ENCODE measurements around the gene ADAP1.
"Not testable (repeated sequence)": the region's sequence is repeated elsewhere in the genome, so short reads cannot be mapped to it uniquely, and the experiment has no call there.

Gene ADAP1

GRCh38 chr7:954330-955238 lies at the start of gene ADAP1:
Gene ADAP1 (minus strand): TSS chr7:954680. CDS start chr7:954477, 203 bp downstream.
- DNase-seq (ENCODE audit: low read depth in 2 of 2): peak; percentile 42 to 47

GRCh38 chr7:1002445-1002844 lies 48.0 kb upstream of the ADAP1 start:
- not testable (repeated sequence) for DNase-seq (ENCODE audit: low read depth in 2 of 2)

GRCh38 chr7:1002026-1002425 lies 47.5 kb upstream of the ADAP1 start:
- not testable (repeated sequence) for DNase-seq (ENCODE audit: low read depth in 2 of 2)

GRCh38 chr7:1001069-1001770 lies 46.7 kb upstream of the ADAP1 start:
- DNase-seq (ENCODE audit: low read depth in 2 of 2): not testable (repeated sequence)

- no peak for DNase-seq (ENCODE audit: low read depth in 2 of 2)
Observed at GRCh38 chr7:999941-1000935, 45.8 kb upstream of the ADAP1 start.

- DNase-seq (ENCODE audit: low read depth in 2 of 2): no peak
Observed at GRCh38 chr7:999149-999879, 44.8 kb upstream of the ADAP1 start.

- no peak for DNase-seq (ENCODE audit: low read depth in 2 of 2)
Observed at GRCh38 chr7:997404-998395, 43.2 kb upstream of the ADAP1 start.

- no peak for DNase-seq (ENCODE audit: low read depth in 2 of 2)
Observed at GRCh38 chr7:996079-996872, 41.8 kb upstream of the ADAP1 start.

- DNase-seq (ENCODE audit: low read depth in 2 of 2): no peak
Observed at GRCh38 chr7:995571-995970, 41.1 kb upstream of the ADAP1 start.

GRCh38 chr7:994592-995308 lies 40.3 kb upstream of the ADAP1 start:
- no peak for DNase-seq (ENCODE audit: low read depth in 2 of 2)

- peak; percentile 95 to 96 for DNase-seq (ENCODE audit: low read depth in 2 of 2)
Observed at GRCh38 chr7:992709-993607, 38.5 kb upstream of the ADAP1 start.

- no peak for DNase-seq (ENCODE audit: low read depth in 2 of 2)
Observed at GRCh38 chr7:991729-992656, 37.5 kb upstream of the ADAP1 start.

- DNase-seq (ENCODE audit: low read depth in 2 of 2): no peak
Observed at GRCh38 chr7:990933-991728, 36.7 kb upstream of the ADAP1 start.

- DNase-seq (ENCODE audit: low read depth in 2 of 2): no peak
Observed at GRCh38 chr7:990352-990932, 36.0 kb upstream of the ADAP1 start.

Measured in activated CD4-positive, alpha-beta T cell treated with anti-CD3 and anti-CD28 coated beads for 24 hours (primary cell).